Measurements from ENCODE around the gene ATP8A1.

DNA sequence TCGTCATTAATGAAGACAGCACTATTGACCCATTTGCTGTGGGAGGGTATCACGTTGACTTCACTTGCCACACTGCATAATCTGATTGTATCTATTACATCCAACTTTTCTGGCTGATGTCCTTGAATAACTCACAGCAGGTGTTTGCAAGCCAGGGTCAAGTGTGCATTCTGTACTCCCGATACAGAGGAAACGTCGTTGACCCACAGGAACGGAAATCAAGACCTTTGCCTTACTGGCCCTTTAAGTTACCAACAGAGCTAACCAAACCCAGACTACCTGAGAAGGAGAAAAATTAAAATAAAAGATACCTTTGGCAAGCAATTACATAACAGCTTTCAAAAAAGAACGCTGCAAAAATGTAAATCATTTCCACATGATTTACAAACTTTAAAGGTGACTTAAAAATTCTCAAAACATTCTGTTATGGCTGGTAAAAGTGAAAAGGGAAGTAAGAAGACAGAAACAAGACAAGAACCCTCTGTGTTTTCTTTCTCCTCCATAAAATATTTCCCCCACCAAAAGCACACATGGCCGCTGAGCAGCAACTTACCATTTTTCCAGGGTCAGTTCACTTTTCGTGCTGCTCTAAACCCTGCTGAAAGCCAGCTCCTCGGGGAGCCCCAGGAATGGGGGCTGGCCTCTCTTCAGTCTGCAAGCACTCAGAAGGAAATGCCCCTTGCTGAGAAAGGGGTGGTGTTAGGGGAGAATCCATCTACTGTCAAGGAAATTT is 266.1 kb downstream of the ATP8A1 start:
- TF ChIP-seq, protein P1, sequence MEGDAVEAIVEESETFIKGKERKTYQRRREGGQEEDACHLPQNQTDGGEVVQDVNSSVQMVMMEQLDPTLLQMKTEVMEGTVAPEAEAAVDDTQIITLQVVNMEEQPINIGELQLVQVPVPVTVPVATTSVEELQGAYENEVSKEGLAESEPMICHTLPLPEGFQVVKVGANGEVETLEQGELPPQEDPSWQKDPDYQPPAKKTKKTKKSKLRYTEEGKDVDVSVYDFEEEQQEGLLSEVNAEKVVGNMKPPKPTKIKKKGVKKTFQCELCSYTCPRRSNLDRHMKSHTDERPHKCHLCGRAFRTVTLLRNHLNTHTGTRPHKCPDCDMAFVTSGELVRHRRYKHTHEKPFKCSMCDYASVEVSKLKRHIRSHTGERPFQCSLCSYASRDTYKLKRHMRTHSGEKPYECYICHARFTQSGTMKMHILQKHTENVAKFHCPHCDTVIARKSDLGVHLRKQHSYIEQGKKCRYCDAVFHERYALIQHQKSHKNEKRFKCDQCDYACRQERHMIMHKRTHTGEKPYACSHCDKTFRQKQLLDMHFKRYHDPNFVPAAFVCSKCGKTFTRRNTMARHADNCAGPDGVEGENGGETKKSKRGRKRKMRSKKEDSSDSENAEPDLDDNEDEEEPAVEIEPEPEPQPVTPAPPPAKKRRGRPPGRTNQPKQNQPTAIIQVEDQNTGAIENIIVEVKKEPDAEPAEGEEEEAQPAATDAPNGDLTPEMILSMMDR (IDR thresholded peaks at IDR 0.05): no peak
- no peak for TF ChIP-seq POLR2A (IDR thresholded peaks at IDR 0.05)

Data from body of pancreas (tissue), 4 donors.